ENCODE data around the gene GAS5. TPM values are rescaled to one million over a fixed set of nuclear protein-coding genes. Genes with fewer than 3 reads are reported as not detected.
A peak's percentile ranks its signal among the peaks of the same experiment; 100 is the strongest.

The GAS5 gene
- total and polyA plus RNA-seq, 10 of the 15 experiments (the other 5 are each of a cell fraction or from before 2014, with no cell fraction given): 289 to 1,137 (median 699) TPM

DNA sequence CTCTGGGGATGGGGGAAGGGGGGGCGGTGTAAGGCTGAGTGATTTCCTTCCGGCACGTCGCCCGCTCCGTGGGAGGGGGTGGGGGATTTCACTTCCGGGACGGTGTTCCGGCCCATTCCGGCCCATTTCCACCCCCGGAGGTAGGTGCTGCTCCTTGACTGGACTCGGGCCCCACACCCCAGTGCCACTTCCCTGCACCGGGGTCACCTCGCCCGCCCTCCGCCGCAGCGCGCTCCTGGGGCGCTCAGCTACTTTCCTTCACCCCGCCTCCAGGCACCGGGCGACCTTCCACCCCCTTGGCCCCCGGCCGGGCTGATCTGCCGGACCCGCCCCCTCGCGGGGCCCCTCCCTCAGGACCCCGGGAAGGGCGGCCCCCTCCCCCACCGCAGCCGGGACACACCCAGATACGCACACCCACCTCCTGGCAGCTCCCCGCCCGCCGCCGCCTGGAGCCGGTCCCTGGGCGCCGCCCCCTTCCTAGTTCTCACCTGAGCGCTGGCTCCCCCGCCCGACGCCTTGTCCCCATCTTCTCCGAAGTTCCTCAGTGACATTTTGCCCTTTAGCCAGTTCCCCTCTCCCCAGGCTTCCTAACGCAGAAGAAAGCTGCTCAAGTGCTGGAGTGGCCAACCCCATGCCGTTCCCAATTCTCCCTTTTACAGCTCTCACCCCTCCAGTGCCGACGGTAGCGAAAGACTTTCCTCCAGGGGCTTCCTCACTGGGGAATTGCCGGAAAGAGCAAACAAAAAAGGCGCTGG is 654 bp upstream of the GAS5 start, which contains the start of gene ZBTB37 (continued):
- TF ChIP-seq, protein P1, sequence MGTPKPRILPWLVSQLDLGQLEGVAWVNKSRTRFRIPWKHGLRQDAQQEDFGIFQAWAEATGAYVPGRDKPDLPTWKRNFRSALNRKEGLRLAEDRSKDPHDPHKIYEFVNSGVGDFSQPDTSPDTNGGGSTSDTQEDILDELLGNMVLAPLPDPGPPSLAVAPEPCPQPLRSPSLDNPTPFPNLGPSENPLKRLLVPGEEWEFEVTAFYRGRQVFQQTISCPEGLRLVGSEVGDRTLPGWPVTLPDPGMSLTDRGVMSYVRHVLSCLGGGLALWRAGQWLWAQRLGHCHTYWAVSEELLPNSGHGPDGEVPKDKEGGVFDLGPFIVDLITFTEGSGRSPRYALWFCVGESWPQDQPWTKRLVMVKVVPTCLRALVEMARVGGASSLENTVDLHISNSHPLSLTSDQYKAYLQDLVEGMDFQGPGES (IDR thresholded peaks at IDR 0.05): no peak
- TF ChIP-seq NRF1 (conservative IDR thresholded peaks at IDR 0.05; ENCODE audit: low read depth, low read length) (no peak), ZZZ3 (IDR thresholded peaks at IDR 0.05; ENCODE audit: control insufficient read depth, insufficient read length, low read depth) (no peak), TARDBP (IDR thresholded peaks at IDR 0.05; ENCODE audit: borderline replicate concordance) (no peak; the same call in 1 of the 2 replicates), YY1 (IDR thresholded peaks at IDR 0.05; ENCODE audit: low read depth, low read length) (no peak), PML (IDR thresholded peaks at IDR 0.05; ENCODE audit: low read length) (no peak; the same call in 1 of the 2 replicates), MEF2B (IDR thresholded peaks at IDR 0.05; ENCODE audit: partially characterized antibody, poor library complexity, severe bottlenecking) (peak; percentile 91), SP1 (IDR thresholded peaks at IDR 0.05; ENCODE audit: low read depth, low read length) (no peak), CBX3 (IDR thresholded peaks at IDR 0.05; ENCODE audit: borderline replicate concordance, low read depth) (no peak), POLR2AphosphoS2 (IDR thresholded peaks at IDR 0.05; ENCODE audit: low read depth, low read length) (no peak), NR2C2 (IDR thresholded peaks at IDR 0.05; ENCODE audit: borderline replicate concordance, control insufficient read depth, insufficient read length, low read depth) (no peak), CBFB (IDR thresholded peaks at IDR 0.05; ENCODE audit: low read depth) (no peak), TCF3 (IDR thresholded peaks at IDR 0.05; ENCODE audit: borderline replicate concordance, insufficient read depth, low read depth, low read length) (no peak), SUPT20H (IDR thresholded peaks at IDR 0.05; ENCODE audit: borderline replicate concordance, control insufficient read depth, low read depth, low read length) (no peak), CHD2 (IDR thresholded peaks at IDR 0.05; ENCODE audit: borderline replicate concordance, low read depth, low read length) (no peak), EP300 (IDR thresholded peaks at IDR 0.05; ENCODE audit: borderline replicate concordance in 1 of 2, control insufficient read depth in 1 of 2, low read depth in 2 of 2, low read length in 2 of 2) (no peak), RCOR1 (conservative IDR thresholded peaks at IDR 0.05; ENCODE audit: low read depth, low read length) (no peak), KDM1A (IDR thresholded peaks at IDR 0.05; ENCODE audit: borderline replicate concordance) (0 out of 2 replicates have a peak, but pooled peaks have one; percentile 37), ZNF384 (IDR thresholded peaks at IDR 0.05; ENCODE audit: borderline replicate concordance, low read depth, low read length) (no peak), IRF4 (IDR thresholded peaks at IDR 0.05; ENCODE audit: low read depth, low read length) (no peak), FOXM1 (IDR thresholded peaks at IDR 0.05; ENCODE audit: low read depth, low read length) (no peak), NBN (IDR thresholded peaks at IDR 0.05) (no peak), CBX5 (IDR thresholded peaks at IDR 0.05; ENCODE audit: low read depth) (no peak), POU2F2 (IDR thresholded peaks at IDR 0.05; ENCODE audit: borderline replicate concordance, low read depth, low read length) (no peak), MYC (IDR thresholded peaks at IDR 0.05; ENCODE audit: insufficient read depth, insufficient read length, insufficient replicate concordance, low read length, severe bottlenecking) (no peak)
- TF ChIP-seq, protein P2, sequence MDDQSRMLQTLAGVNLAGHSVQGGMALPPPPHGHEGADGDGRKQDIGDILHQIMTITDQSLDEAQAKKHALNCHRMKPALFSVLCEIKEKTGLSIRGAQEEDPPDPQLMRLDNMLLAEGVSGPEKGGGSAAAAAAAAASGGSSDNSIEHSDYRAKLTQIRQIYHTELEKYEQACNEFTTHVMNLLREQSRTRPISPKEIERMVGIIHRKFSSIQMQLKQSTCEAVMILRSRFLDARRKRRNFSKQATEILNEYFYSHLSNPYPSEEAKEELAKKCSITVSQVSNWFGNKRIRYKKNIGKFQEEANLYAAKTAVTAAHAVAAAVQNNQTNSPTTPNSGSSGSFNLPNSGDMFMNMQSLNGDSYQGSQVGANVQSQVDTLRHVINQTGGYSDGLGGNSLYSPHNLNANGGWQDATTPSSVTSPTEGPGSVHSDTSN (IDR thresholded peaks at IDR 0.05; ENCODE audit: insufficient replicate concordance, low read depth, low read length): no peak
- TF ChIP-seq, protein P3, sequence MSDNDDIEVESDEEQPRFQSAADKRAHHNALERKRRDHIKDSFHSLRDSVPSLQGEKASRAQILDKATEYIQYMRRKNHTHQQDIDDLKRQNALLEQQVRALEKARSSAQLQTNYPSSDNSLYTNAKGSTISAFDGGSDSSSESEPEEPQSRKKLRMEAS (IDR thresholded peaks at IDR 0.05; ENCODE audit: low read depth, low read length): 0 out of 2 replicates have a peak, but pooled peaks have one; percentile 9
- TF ChIP-seq, protein P4, sequence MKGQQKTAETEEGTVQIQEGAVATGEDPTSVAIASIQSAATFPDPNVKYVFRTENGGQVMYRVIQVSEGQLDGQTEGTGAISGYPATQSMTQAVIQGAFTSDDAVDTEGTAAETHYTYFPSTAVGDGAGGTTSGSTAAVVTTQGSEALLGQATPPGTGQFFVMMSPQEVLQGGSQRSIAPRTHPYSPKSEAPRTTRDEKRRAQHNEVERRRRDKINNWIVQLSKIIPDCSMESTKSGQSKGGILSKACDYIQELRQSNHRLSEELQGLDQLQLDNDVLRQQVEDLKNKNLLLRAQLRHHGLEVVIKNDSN (IDR thresholded peaks at IDR 0.05; ENCODE audit: borderline replicate concordance, extremely low read length, insufficient read depth, low read depth, low read length): no peak

All from GM12878 (cell line).